Neuronal stem cell (in vitro differentiated cells): ENCODE results near the gene GNAQ.

Experiments
- DNase-seq: peaks from one replicate; pipeline ENCODE4 v3.0.0-alpha.2; 2013; ENCODE audit warnings: low spot score
- H2AFZ ChIP-seq: one replicate; pipeline ENCODE4 v1.6.1; 2013; ENCODE audit warnings: mild to moderate bottlenecking, low read length, inconsistent platforms
- H2AK5ac ChIP-seq: 2 replicates; pipeline ENCODE4 v1.6.1; 2013; ENCODE audit warnings: low read depth, mild to moderate bottlenecking, inconsistent platforms, low read length, moderate library complexity, mixed read lengths
- H2BK120ac ChIP-seq: 2 replicates; pipeline ENCODE4 v1.6.1; 2013; ENCODE audit warnings: low read depth, mild to moderate bottlenecking, inconsistent platforms, low read length, moderate library complexity, mixed read lengths
- H2BK12ac ChIP-seq: one replicate; pipeline ENCODE4 v1.6.1; 2013; ENCODE audit warnings: low read length, inconsistent platforms
- H2BK15ac ChIP-seq: 2 replicates; pipeline ENCODE4 v1.6.1; 2013; ENCODE audit warnings: mild to moderate bottlenecking, low read length, inconsistent platforms, mixed read lengths
- H2BK5ac ChIP-seq: one replicate; pipeline ENCODE4 v1.6.1; 2013; ENCODE audit warnings: inconsistent platforms, mild to moderate bottlenecking, low read length, moderate library complexity
- H3K14ac ChIP-seq: one replicate; pipeline ENCODE4 v1.6.1; 2013; ENCODE audit warnings: low read length, inconsistent platforms
- H3K18ac ChIP-seq: 2 replicates; pipeline ENCODE4 v1.6.1; 2013; ENCODE audit warnings: low read length, inconsistent platforms
- H3K23ac ChIP-seq: 2 replicates; pipeline ENCODE4 v1.6.1; 2013; ENCODE audit warnings: low read depth, mild to moderate bottlenecking, mixed read lengths, low read length, inconsistent platforms; ENCODE audit not compliant: poor library complexity
- H3K27ac ChIP-seq: replicated peaks from 3 replicates; pipeline ENCODE4 v1.5.1; 2013; ENCODE audit warnings: low read length, inconsistent platforms
- H3K27me3 ChIP-seq, 3 experiments: 2 replicates each; pipeline ENCODE4 v1.6.1; 2013; ENCODE audit warnings: low read length in 3 of 3, mild to moderate bottlenecking in 2 of 3, inconsistent platforms in 1 of 3, low read depth in 1 of 3, mixed read lengths in 1 of 3, moderate library complexity in 1 of 3; ENCODE audit not compliant: control insufficient read depth in 3 of 3, insufficient read depth in 3 of 3
- H3K36me3 ChIP-seq, 2 donors: replicated peaks in 1 of 2; 2 replicates each; pipeline ENCODE4 v1.6.1; 2013; ENCODE audit warnings: low read length in 2 of 2; ENCODE audit not compliant: control insufficient read depth in 2 of 2, insufficient read depth in 2 of 2
- H3K4ac ChIP-seq: 2 replicates; pipeline ENCODE4 v1.6.1; 2013; ENCODE audit warnings: inconsistent platforms, mild to moderate bottlenecking, low read length, moderate library complexity
- H3K4me1 ChIP-seq, 2 donors: 1 replicate in 1 of 2; 2 replicates in 1 of 2; pipeline ENCODE4 v1.6.1; 2013; ENCODE audit warnings: low read length in 2 of 2, low read depth in 1 of 2; ENCODE audit not compliant: control insufficient read depth in 2 of 2, insufficient read depth in 1 of 2
- H3K4me2 ChIP-seq: one replicate; pipeline ENCODE4 v1.6.1; 2013; ENCODE audit warnings: mild to moderate bottlenecking, low read length, inconsistent platforms; ENCODE audit not compliant: insufficient read depth, poor library complexity, severe bottlenecking
- H3K4me3 ChIP-seq, 2 donors: 2 replicates each; pipeline ENCODE4 v1.5.1; 2013; ENCODE audit warnings: low read length in 2 of 2, mild to moderate bottlenecking in 2 of 2, inconsistent platforms in 1 of 2, moderate library complexity in 1 of 2
- H3K79me1 ChIP-seq: one replicate; pipeline ENCODE4 v1.6.1; 2013; ENCODE audit warnings: low read depth, mild to moderate bottlenecking, inconsistent platforms, low read length, moderate library complexity
- H3K9ac ChIP-seq: one replicate; pipeline ENCODE4 v1.6.1; 2013; ENCODE audit warnings: mild to moderate bottlenecking, low read depth, low read length, inconsistent platforms; ENCODE audit not compliant: poor library complexity
- H3K9me3 ChIP-seq, 2 donors: replicated peaks in 1 of 2; 2 replicates each; pipeline versions ENCODE3 to v1.6.1; 2013; ENCODE audit warnings: low read length in 2 of 2, mild to moderate bottlenecking in 2 of 2, inconsistent platforms in 1 of 2, low read depth in 1 of 2, mixed read lengths in 1 of 2, moderate library complexity in 1 of 2; ENCODE audit not compliant: control insufficient read depth in 2 of 2, insufficient read depth in 1 of 2
- H4K8ac ChIP-seq: one replicate; pipeline ENCODE4 v1.6.1; 2013; ENCODE audit warnings: low read depth, mild to moderate bottlenecking, inconsistent platforms, low read length, moderate library complexity
- H4K91ac ChIP-seq: one replicate; pipeline ENCODE4 v1.6.1; 2013; ENCODE audit warnings: low read length, low read depth, mild to moderate bottlenecking, inconsistent platforms; ENCODE audit not compliant: poor library complexity
- WGBS, 2 donors: extraction: QIAGEN DNeasy Blood & Tissue Kit; methylation state at CpG; one replicate each; pipeline ENCODE4 v1.1.7; 2013; ENCODE audit warnings: missing lambda C conversion rate in 2 of 2, mixed read lengths in 1 of 2; ENCODE audit not compliant: insufficient read length in 2 of 2, insufficient replicate concordance in 1 of 2; ENCODE audit errors: extremely low coverage in 2 of 2; 5-methylcytosine and 5-hydroxymethylcytosine counted together

Gene GNAQ

DNA sequence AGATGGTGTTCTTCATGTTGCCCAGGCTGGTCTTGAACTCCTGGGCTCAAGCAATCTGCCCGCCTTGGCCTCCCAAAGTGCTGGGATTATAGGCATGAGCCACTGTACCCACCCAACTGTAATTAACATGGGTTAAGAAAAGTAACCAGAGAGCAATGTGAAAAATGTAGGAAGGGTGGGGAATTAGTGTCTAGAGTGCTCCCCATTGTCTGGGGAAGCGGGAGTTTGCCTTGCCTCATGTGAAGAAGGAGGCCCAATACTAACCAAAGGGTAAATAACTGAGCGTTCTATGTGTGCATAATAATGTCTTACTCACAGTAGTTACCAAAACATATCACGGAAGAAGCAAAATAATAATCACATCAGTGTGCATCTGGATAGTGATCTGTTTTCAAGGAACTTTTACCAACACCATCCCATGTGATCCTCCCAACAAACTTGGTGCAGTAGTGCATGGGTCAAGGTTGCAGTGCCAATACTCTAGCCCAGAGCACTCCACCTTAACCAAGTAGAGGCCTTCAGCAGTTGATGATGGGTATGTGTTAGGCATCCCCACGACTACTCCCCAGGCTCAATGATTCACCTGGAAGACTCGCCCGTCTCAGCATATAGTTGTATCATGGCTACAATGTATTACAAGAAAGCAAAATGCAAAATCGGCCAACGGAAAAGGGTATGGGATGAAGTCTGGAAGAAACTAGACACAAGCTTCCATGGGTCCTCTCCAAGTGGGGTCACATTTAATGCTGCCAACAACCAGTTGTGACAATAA lies 26.2 kb downstream of the GNAQ start:
- H3K23ac ChIP-seq = no peak overlapping the region
- H3K18ac ChIP-seq = no peak overlapping the region
- no peak overlapping the region for H2BK5ac ChIP-seq
- no peak overlapping the region for H3K4me3 ChIP-seq
- no peak overlapping the region for H3K27ac ChIP-seq
- H3K36me3 ChIP-seq = peaks cover 0 to 11% of the 10 kb centered on the region in 2 donors
- H3K4ac ChIP-seq = no peak overlapping the region
- no peaks in the 10 kb centered on the region for H3K27me3 ChIP-seq
- no peak overlapping the region for H3K14ac ChIP-seq
- no peak overlapping the region for H3K9ac ChIP-seq
- no peak overlapping the region for H4K91ac ChIP-seq
- WGBS, 2 donors = no CpG with 5 or more reads among the region's 9 CpGs
- H3K4me2 ChIP-seq = no peak overlapping the region
- peaks cover 0 to 3% of the 10 kb centered on the region in 2 donors for H3K9me3 ChIP-seq
- H2BK12ac ChIP-seq = no peak overlapping the region
- H2BK120ac ChIP-seq = no peak overlapping the region
- no peak for DNase-seq
- H2AFZ ChIP-seq = no peak overlapping the region
- no peak overlapping the region for H2AK5ac ChIP-seq
- H4K8ac ChIP-seq = no peak overlapping the region
- H2BK15ac ChIP-seq = no peak overlapping the region
- no peaks in the 10 kb centered on the region for H3K4me1 ChIP-seq
- H3K79me1 ChIP-seq = no peaks in the 10 kb centered on the region

GRCh38 chr9:78004478-78005229 lies 27.0 kb downstream of the GNAQ start:
- no peaks in the 10 kb centered on the region for H3K27me3 ChIP-seq
- H4K8ac ChIP-seq = no peak overlapping the region
- no peak overlapping the region for H3K18ac ChIP-seq
- peaks cover 0 to 3% of the 10 kb centered on the region in 2 donors for H3K9me3 ChIP-seq
- no peak overlapping the region for H3K4me2 ChIP-seq
- H3K79me1 ChIP-seq = no peaks in the 10 kb centered on the region
- no peak overlapping the region for H2AK5ac ChIP-seq
- no peak overlapping the region for H2BK15ac ChIP-seq
- H3K27ac ChIP-seq = no peak overlapping the region
- no CpG with 5 or more reads among the region's 6 CpGs for WGBS, 2 donors
- H3K4me1 ChIP-seq = no peaks in the 10 kb centered on the region
- no peak overlapping the region for H3K4ac ChIP-seq
- no peak for DNase-seq
- no peak overlapping the region for H2BK120ac ChIP-seq
- H2BK12ac ChIP-seq = no peak overlapping the region
- no peak overlapping the region for H3K23ac ChIP-seq
- no peak overlapping the region for H3K14ac ChIP-seq
- no peak overlapping the region for H3K9ac ChIP-seq
- no peak overlapping the region for H2AFZ ChIP-seq
- H2BK5ac ChIP-seq = no peak overlapping the region
- H3K36me3 ChIP-seq = peaks cover 0 to 11% of the 10 kb centered on the region in 2 donors
- H3K4me3 ChIP-seq = no peak overlapping the region
- no peak overlapping the region for H4K91ac ChIP-seq

DNA sequence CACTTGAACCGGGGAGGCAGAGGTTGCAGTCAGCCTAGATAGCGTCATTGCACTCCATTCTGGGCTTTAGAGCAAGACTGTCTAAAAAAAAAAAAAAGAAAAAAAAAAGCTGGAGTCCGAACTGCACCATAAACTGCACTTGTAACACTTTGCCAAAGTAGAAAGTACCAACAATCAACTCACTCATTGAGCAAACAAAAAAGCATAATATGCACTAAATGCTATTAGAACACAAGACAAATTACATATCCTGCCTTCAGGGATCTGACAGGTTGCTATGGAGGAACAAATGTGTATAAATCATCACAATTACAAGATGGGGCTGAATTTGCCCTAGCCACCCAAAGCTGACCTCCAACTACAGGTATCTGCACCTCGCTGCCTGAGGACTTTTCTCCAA lies 27.9 kb downstream of the GNAQ start:
- no peak for DNase-seq
- H2BK12ac ChIP-seq = no peak overlapping the region
- no peaks in the 10 kb centered on the region for H3K79me1 ChIP-seq
- no peak overlapping the region for H2AFZ ChIP-seq
- H3K27ac ChIP-seq = no peak overlapping the region
- no peaks in the 10 kb centered on the region for H3K27me3 ChIP-seq
- H2BK120ac ChIP-seq = no peak overlapping the region
- H4K8ac ChIP-seq = no peak overlapping the region
- no peak overlapping the region for H3K18ac ChIP-seq
- WGBS, 2 donors = no CpG with 5 or more reads among the region's 4 CpGs
- no peak overlapping the region for H4K91ac ChIP-seq
- no peaks in the 10 kb centered on the region for H3K4me1 ChIP-seq
- peaks cover 0 to 3% of the 10 kb centered on the region in 2 donors for H3K9me3 ChIP-seq
- no peak overlapping the region for H3K23ac ChIP-seq
- no peak overlapping the region for H3K14ac ChIP-seq
- H2BK5ac ChIP-seq = no peak overlapping the region
- H3K4me2 ChIP-seq = no peak overlapping the region
- H3K9ac ChIP-seq = no peak overlapping the region
- no peak overlapping the region for H2BK15ac ChIP-seq
- no peak overlapping the region for H3K4me3 ChIP-seq
- H2AK5ac ChIP-seq = no peak overlapping the region
- peaks cover 0 to 11% of the 10 kb centered on the region in 2 donors for H3K36me3 ChIP-seq
- H3K4ac ChIP-seq = no peak overlapping the region
